ENCODE results near the gene TBC1D2B. TPM values are rescaled to one million over a fixed set of nuclear protein-coding genes. Genes with fewer than 3 reads are reported as not detected.

Gene TBC1D2B
- total RNA-seq, 1 experiment from 2014 or later: 17.6 TPM

- H3K36me3 Mint-ChIP-seq (ENCODE audit: insufficient read depth in 1 of 3, low read depth in 3 of 3): no peaks in the 10 kb centered on the region
- DNase-seq: no peak
- no peak overlapping the region for H3K27ac Mint-ChIP-seq
- Histone ChIP-seq H3K4me2 (ENCODE audit: insufficient read depth, insufficient read length, low read length) (no peak overlapping the region), H4K91ac (ENCODE audit: insufficient read length, low read depth, low read length) (no peak overlapping the region), H2AFZ (ENCODE audit: low read length) (no peak overlapping the region), H3K9ac (ENCODE audit: extremely low read depth, insufficient read length, low read length) (no peak overlapping the region), H3K9me3 (ENCODE audit: control insufficient read depth, low read depth, low read length) (no peaks in the 10 kb centered on the region), H4K5ac (ENCODE audit: insufficient read length, low read depth, low read length) (no peak overlapping the region), H2BK5ac (ENCODE audit: insufficient read length, low read length) (no peak overlapping the region), H3K23me2 (ENCODE audit: insufficient read length, low read depth, low read length, poor library complexity, severe bottlenecking) (no peaks in the 10 kb centered on the region), H3K4me1 (ENCODE audit: insufficient read depth, low read length) (no peaks in the 10 kb centered on the region), H4K8ac (replicated peaks; ENCODE audit: insufficient read length, low read depth, low read length) (no peak overlapping the region), H4K20me1 (ENCODE audit: control insufficient read depth, insufficient read depth, insufficient read length) (no peaks in the 10 kb centered on the region), H2BK12ac (ENCODE audit: insufficient read length, low read depth, low read length) (no peak overlapping the region), H3K4ac (ENCODE audit: low read depth, low read length) (no peak overlapping the region), H3T11ph (ENCODE audit: low read length) (no peak overlapping the region), H3K27ac (ENCODE audit: insufficient read length, low read depth, low read length) (no peak overlapping the region), H3K18ac (ENCODE audit: insufficient read length, low read depth, low read length) (no peak overlapping the region), H3K14ac (ENCODE audit: insufficient read depth, low read length) (no peak overlapping the region), H2BK20ac (ENCODE audit: low read depth, low read length, poor library complexity, severe bottlenecking) (no peak overlapping the region), H2AK5ac (ENCODE audit: insufficient read length, low read length) (no peak overlapping the region), H2BK15ac (ENCODE audit: low read depth, low read length) (no peak overlapping the region), H3K56ac (ENCODE audit: insufficient read length, low read depth, low read length) (no peak overlapping the region), H3K79me2 (ENCODE audit: insufficient read depth, low read length) (no peaks in the 10 kb centered on the region), H3K27me3 (ENCODE audit: insufficient read depth, low read length) (no peaks in the 10 kb centered on the region), H3K79me1 (ENCODE audit: insufficient read depth, low read depth, low read length, poor library complexity, severe bottlenecking) (no peaks in the 10 kb centered on the region), H2BK120ac (ENCODE audit: low read depth, low read length, poor library complexity, severe bottlenecking) (no peak overlapping the region), H3K23ac (ENCODE audit: insufficient read length, low read depth, low read length) (no peak overlapping the region)
- no peak overlapping the region for H3K4me3 Mint-ChIP-seq
- H3K9me3 Mint-ChIP-seq: peaks cover 4 to 10% of the 10 kb centered on the region in 2 experiments
- H3K27me3 Mint-ChIP-seq (ENCODE audit: low read depth): peaks cover 21% of the 10 kb centered on the region
- peaks cover 14 to 17% of the 10 kb centered on the region in 2 experiments for H3K4me1 Mint-ChIP-seq
- TF ChIP-seq CTCF (conservative IDR thresholded peaks at IDR 0.05): no peak
- no CpG with 5 or more reads among the region's 1 CpG for WGBS (ENCODE audit: extremely low coverage, insufficient read length, low lambda C conversion rate)
Observed at GRCh38 chr15:77964193-77964592, 113.3 kb downstream of the TBC1D2B start.

Measured in H9 (cell line).